Mammary epithelial cell (primary cell): ENCODE measurements around the gene NPL.

Experiments used
- EZH2 ChIP-seq: IDR thresholded peaks from 2 replicates; pipeline ENCODE4 v1.6.1; 2012; ENCODE audit warnings: low read length, inconsistent platforms, borderline replicate concordance
- TF ChIP-seq, protein P1 (sequence below), 2 donors: IDR thresholded peaks in 1 of 2; conservative IDR thresholded peaks in 1 of 2; 2 replicates each; pipeline ENCODE4 v1.5.1; 2011 to 2012; ENCODE audit warnings: inconsistent platforms in 2 of 2, low read length in 2 of 2, mild to moderate bottlenecking in 2 of 2, control low read depth in 1 of 2, low read depth in 1 of 2; ENCODE audit not compliant: insufficient read depth in 1 of 2; ENCODE audit errors: extremely low read depth in 1 of 2

DNA sequence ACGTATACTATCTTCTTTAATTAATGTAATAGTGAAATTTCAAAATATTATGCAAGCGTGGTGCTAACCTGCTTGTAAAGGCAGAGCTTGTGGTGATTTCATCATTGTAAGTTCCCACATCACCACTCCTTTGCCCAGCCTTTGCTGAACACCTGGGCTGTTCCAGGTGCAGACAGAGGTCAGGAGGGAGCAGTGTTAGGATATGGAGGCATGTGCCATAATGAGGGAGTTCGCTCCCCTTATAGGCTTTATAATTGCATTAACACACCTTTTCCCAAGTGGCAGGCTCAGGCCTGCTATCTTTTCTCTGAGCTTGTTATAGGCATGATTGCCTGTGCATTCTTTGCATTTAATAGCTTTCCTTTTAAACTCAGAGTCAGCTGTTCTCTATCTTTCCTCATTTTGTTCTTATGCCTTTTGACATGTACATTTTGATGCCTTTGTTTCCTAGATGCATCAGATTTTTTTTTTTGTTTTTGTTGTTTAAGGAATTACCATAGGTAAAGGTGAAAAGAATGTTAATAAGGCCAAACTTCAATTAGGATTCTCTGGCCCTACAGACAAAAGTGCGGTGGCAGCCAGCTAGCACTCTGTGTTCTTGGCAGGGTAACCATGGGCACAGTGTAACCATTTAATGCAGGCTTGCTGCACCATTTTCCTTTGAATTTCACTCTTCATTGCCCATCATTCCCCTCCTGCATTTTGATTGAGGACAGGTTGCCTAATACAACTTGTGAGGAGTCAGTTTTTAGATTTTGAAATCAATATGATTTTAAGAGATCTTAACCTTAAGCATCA is 12.6 kb downstream of the NPL start:
- TF ChIP-seq, protein P1, sequence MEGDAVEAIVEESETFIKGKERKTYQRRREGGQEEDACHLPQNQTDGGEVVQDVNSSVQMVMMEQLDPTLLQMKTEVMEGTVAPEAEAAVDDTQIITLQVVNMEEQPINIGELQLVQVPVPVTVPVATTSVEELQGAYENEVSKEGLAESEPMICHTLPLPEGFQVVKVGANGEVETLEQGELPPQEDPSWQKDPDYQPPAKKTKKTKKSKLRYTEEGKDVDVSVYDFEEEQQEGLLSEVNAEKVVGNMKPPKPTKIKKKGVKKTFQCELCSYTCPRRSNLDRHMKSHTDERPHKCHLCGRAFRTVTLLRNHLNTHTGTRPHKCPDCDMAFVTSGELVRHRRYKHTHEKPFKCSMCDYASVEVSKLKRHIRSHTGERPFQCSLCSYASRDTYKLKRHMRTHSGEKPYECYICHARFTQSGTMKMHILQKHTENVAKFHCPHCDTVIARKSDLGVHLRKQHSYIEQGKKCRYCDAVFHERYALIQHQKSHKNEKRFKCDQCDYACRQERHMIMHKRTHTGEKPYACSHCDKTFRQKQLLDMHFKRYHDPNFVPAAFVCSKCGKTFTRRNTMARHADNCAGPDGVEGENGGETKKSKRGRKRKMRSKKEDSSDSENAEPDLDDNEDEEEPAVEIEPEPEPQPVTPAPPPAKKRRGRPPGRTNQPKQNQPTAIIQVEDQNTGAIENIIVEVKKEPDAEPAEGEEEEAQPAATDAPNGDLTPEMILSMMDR (conservative IDR thresholded peaks at IDR 0.05 in 1 of 2, IDR thresholded peaks at IDR 0.05 in 1 of 2; ENCODE audit: extremely low read depth in 1 of 2, insufficient read depth in 1 of 2, low read depth in 1 of 2, low read length in 2 of 2), result no peak
- TF ChIP-seq EZH2, result no peak
